CD4-positive, alpha-beta T cell treated with Interleukin-17A for 1 hour (primary cell): ENCODE data around the gene HECA.
"Not testable (repeated sequence)": the region's sequence is repeated elsewhere in the genome, so short reads cannot be mapped to it uniquely, and the experiment has no call there.

ENCODE experiments used
- DNase-seq: peaks from one replicate; pipeline ENCODE4 v3.0.0-alpha.2; 2020

Gene HECA

DNA sequence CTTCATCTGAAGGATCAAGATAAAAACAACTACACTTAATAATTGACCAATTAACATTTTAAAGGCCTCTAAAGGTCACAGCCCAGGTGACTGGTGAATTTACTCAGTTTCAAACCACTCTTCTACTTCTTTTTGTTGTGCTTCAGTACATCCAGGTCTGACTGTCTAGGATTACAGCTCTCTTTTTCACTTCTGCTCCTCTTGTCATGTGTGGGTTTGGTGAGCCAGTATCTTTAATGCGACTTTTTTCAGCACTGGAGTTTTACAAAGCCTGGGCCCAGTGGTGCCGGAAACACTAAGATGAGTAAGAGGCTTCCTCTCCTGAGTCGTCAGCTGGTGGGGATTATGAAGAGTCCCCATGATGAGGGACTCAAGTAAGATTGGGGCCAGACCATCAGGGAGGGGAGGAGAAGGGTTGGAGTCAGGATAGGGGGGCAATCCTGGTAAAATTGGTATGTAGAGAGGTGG, 27.0 kb downstream of the HECA start:
- peak; percentile 76 for DNase-seq

DNA sequence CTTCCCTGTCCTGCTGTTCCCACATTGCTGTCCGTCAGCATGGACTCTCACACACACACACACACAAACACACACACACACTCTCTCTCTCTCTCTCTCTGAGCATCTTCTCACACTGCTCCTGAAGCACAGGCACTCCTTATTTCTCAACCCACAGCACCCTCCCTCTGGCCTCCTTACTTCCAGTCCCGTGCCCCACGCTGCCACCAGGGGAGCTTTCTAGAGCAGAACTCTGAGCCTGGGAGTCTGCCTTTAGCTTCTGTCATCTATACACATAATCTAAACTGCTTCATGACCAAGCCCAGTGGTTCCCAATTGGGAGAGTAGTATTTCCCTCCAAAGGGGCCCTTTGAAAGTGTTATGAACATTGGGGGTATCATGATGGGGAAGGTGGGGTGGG, 29.1 kb downstream of the HECA start:
- DNase-seq: no peak

DNA sequence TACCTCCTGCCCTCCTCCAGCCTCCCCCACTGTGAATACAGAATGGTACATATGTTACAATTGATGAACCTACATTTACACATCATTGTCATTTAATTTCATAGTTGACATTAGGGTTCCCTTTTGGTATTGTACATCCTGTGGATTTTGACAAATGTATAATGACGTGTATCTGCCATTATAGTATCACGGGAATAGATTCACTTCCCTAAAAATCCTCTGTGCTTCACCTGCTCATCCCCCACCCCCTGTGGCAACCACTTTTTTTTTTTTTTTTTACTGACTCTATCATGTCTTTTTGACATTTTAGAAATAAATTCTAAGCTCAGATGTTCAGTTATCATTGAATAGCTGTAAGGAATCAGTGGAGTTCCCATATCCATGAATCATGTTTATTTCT, 30.4 kb downstream of the HECA start:
- DNase-seq: no peak

DNA sequence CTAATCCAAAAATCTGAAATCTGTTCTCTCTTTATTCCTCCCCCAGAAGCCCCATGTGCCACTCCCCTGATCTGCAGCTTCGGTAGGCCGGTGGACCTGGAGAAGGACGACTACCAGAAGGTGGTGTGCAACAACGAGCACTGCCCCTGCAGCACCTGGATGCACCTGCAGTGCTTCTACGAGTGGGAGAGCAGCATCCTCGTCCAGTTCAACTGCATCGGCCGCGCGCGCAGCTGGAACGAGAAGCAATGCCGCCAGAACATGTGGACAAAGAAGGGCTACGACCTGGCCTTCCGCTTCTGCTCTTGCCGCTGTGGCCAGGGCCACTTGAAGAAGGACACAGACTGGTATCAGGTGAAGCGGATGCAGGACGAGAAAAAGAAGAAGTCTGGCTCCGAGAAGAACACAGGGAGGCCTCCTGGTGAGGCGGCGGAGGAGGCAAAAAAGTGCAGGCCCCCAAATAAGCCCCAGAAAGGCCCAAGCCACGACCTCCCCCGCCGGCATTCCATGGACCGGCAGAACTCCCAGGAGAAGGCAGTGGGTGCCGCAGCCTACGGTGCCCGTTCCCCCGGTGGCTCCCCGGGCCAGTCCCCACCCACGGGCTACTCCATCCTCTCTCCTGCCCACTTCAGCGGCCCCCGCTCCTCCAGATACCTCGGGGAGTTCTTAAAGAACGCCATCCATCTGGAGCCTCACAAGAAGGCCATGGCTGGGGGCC, 31.5 kb downstream of the HECA start:
- DNase-seq: no peak

DNA sequence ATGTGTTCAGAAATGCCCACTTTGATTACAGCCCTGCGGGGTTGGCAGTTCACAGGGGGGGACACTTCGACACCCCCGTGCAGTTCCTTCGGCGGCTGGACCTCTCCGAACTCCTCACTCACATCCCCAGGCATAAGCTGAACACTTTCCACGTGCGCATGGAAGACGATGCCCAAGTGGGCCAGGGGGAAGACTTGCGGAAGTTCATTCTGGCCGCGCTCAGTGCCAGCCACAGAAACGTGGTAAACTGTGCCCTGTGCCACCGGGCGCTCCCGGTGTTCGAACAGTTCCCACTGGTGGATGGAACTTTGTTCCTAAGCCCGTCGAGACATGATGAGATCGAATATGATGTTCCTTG, 32.1 kb downstream of the HECA start:
- no peak for DNase-seq

DNA sequence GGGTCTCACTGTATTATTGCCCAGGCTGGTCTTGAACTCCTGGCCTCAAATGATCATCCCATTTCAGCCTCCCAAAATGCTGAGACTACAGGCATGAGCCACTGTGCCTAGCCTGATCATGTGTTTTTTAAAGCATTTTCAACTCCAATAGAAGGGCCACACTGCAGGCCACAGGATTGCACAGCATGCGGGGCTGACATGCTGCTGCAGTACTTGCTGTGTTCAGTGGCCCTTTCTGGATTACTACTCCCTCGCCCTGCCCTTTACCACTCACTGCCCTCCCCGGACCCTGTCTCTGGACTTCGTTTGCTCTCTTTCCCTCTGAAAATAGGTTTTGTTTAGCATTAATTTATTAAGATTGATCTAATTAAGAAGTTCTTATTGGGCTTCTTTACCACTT, 37.3 kb downstream of the HECA start:
- DNase-seq: no peak

DNA sequence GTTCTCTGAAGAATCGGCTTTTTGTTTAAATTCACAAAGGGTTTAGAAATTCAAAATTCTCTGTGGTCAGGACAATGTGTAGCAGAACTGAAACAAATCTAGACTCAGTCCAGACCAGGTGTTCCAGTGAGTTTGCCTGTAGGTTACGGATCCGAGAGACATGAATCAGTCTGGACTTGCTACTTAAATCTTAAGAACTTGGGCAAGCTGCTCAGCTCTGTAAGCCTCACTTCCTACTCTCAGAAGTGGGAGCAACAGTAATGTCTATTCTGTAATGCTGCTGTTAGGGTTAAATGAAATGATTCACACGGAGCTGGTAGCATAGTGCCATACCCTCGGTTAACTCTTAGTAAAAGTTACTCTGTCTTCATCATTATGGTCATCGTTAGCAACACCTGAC, 37.7 kb downstream of the HECA start:
- no peak for DNase-seq

DNA sequence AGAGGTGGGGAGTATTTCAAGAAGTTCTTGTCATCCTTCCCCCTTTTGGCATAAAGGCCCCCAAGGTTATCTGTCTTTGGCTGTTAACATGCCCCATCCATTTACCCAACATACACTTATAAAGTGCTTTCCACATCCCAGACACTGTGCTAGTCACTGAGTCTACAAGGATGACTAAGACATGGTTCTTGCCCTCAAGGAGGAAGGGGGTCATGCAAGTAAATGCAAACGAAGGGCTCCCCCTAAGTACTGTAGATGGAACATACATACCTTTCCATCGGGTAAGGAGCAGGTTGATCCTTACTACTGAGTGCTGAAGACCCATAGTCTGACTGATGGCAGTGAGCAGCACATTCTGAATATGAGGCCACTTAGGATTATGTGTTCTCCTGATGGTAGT, 38.3 kb downstream of the HECA start:
- DNase-seq: peak; percentile 53

DNA sequence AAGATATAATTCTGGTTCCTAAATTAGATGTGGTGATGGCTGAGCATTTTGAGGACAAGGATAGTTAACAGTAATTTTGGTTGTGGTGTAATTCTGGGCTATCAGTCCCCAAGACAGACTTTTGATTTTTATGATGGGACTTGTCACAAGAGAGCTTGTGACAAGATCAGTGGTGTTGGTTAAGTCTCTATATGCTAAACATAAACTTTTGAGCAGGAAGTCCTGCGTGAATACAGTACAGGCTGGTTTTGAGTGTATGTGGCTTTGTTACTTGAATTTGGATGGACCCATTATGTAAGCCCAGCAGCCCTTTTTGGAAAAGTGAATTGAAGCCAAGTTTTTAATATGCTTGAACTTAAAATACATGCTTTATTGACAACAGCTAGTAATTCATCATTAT, 38.9 kb downstream of the HECA start:
- DNase-seq: no peak

DNA sequence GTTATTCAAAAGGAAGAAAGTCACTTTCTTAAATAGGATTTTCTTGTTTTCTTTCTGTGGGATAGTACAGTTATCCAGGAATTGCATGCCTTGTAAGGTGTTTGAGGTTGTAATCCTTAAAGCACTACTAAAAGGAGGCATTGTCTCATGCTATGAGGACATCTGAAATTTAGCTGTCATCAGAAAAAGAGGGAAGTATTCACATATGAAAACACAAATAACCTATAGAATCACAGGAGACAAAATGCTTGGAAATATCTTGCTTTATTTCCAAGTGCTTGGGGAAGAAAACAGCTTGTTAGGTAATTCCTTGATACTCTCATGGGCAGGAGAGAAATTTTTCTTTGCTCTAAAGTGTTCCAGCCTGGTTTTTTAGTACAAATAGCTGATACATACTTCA, 40.1 kb downstream of the HECA start:
- DNase-seq: no peak

DNA sequence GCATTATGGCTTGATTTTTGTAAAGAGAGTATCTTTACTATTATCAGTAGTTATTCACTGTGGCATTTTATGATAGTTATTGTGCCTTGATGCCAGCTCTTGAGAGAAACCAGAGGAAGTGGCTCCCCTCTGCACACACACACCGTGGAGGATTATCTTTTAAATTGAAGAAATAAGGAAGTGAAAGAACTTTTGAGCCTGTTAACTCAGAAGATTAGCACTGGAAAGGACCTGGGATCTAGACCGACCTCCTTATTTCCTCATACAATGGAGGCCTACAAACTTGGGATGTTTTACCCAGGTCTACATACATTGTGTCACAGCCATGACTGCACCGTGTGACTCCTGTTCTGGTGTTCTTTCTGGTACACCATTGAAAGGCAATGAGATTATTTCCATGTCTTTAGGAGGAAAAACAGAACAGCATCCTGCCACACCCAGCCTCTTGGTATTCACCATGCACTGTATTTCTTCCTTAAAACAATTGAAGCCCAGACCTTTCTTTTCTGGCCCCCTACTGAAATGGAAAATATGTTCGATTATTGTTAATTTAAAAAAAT, 40.6 kb downstream of the HECA start:
- no peak for DNase-seq

DNA sequence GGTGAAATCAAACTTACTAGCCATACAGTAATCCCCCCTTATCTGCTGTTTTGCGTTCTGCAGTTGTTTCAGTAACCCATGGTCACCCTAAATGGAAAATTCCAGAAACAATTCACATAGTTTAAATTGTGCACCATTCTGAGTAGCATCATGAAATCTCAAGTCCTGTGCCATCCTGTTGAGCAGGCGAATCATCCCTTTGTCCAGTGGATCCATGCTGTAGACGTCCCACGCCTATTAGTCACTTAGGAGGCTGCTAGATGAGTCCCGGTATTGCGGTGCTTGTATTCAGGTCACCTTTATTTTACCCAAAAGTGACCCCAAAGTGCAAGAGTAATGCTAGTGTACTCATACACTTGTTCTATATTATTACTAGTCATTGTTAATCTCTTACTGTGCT, 46.4 kb downstream of the HECA start:
- DNase-seq: no peak

DNA sequence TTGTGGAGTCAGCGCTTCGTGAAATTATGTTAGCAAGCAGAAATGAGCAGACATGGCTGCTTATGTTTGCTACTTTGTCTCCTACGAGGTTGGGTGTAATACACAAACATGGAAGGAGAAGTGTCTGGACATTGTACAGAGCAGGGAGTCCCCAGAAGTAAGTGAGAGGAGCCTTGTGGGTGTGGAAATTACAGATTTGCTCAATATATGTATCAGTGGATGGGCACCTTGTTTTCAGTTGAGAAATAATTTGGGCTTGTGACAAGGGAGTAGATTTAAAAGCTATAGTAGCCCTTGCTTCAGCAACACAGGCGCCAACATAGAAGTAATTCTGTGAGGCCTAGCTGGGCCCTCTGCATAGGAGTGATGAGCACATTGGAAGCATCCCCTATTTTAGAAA, 49.2 kb downstream of the HECA start:
- no peak for DNase-seq

DNA sequence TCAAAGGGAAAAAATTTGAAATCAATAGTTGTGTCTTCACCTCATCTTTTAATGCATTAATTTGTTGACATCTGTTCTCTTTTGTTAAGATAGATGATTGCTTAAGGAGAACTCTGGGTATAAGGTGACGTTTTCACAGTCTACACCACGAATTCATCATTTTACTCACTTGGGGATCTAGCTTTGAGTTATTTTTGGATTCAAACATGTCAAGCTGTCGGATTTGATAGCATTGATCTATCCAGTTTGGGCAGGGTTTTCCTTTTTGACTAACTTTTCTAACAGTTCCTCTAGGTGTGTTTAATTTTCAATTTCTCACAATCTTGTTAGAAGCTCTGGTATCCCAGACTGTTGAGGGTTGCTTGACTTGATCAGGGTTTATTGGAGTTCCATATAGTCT, 49.6 kb downstream of the HECA start:
- no peak for DNase-seq

DNA sequence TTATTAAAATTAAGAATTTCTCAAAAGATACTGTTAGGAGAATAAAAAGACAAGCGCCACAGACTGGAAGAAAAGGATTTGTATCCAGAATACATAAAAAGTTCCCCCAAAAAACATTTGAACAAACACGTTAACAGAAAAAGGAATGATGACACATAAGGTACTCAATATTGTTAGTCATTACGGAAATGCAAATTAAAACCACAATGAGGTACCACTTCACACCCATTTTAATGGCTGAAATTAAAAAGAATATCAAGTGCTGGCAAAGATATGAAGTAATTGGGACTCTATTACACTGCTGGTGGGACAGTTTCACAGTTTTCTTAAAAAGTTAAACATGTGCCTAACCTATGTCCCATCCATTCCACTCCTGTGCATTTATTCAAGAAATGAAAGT, 51.4 kb downstream of the HECA start:
- no peak for DNase-seq

DNA sequence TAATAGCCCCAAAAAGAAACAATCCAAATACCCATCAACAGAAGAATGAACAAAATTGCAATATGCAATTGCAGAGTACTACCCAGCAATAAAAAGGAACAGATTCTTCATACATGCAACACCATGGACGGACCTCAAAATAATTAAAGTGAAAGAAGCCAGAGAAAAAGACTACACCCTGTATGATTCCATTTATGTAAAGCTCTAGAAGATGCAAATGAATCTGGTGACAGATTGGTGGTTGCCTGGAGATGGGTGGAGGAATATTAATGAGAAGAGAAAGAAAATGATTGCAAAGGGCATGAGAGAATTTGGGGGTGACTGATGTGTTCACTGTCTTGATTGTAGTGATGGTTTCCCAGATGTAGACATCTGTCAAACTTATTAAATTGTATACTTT, 51.8 kb downstream of the HECA start:
- DNase-seq: no peak

DNA sequence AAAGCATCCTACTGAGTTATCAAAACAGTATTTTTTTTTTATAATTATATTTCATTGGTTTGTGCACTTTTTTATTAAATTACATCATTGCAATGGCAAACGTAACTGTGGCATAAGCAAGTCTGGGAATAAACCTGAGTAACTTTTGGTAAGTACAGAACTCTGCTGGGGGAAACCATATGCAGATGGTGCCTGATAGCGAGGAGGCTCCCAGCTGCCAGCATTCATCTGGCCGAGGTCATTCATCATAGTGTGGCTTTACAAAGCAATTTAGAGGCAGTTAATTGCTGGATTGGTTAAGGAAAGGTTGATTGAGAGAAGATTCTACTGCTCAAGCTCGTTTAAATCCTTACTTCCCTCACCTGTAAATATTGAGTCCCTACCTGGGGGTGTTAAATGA, 52.6 kb downstream of the HECA start:
- no peak for DNase-seq

DNA sequence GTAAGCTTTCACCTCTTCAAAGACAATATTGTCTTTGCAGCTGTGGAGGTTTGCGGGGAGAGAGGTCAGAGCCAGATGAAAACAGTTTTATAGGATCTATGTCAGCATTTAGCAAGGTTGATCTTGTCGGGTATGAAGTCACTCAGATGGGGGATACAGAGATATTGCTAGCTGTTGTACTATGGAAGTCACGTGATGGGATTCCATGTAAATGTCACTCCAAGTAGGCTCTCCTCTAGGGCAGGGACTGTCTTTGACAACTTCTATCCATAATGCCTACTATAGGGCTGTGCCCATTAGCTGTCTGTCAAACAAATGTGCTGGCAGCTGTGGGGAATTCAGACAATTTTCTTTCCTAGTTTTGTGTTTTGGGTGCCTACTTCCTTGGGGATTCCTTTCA, 54.8 kb downstream of the HECA start:
- DNase-seq: no peak

DNA sequence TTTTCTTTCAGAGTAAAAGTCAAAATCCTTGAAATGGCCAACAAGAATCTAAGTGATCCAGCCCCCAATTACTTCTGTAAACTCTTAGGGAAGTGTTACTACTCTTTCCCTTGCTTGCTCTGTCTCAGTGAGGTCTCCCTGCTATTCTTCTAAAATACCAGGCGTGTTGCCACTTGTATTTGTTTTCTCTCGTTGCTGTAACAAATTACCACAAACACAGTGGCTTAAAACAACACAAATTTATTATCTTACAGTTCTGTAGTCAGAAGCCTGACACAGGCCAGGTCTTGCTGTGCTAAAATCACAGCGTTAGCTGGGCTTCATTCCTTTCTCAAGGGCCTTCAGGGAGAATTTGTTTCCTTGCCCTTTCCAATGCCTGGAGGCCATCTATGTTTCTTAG, 59.9 kb downstream of the HECA start:
- DNase-seq: no peak

DNA sequence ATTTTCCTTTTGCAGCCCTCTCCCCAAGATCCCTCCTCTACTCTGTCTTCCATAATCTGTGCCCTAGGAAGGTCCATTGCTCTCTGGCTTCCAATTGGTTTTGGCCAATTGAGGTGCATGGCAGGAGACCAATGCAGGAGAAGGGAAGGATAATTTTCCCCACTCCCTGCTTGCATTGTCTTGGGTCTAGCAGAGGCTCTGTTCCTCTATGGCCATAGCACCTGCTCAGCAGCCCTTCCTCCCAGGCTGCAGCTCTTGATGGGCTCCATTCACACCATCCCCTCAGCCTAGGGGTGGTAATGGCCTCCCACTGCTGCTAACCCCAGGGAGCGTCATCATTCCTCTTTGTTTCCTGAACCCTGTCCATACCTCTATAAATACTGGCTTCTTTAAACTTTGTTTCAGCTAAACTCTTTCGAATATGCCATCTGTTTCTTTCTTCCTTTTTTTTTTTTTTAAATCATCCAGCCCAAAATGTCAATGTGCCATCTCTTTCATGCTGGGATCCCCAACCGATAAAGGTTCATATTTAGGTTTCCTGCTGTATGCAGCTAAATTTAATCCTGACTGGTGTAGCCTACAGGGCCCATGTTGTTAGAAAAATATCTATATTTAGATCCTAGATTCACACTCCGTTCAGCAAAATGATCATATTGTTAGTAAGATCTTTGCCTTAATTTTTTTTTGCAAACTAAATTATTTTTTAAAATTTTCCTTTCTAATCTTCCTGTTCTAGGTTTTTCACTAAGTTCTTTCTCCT, 63.8 kb downstream of the HECA start:
- no peak for DNase-seq

DNA sequence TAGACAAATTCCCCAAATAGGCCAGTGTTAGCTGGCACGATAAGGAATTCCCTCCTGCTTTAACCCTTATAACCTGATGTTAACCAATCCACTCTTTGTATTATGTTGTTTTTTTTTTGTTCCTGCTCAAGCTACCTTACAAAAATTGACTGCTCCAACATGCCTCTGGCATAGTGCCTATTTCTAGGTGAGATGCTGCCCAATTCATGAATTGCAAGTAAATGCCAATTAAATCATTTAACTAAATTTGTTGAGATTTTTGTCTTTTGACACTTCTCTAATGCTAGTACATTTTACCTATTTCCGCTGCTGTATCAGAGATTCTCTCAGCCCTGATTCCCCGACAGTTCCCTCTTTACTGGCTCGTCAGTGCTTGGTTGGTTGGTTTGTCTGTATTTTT, 66.5 kb downstream of the HECA start:
- DNase-seq: no peak

DNA sequence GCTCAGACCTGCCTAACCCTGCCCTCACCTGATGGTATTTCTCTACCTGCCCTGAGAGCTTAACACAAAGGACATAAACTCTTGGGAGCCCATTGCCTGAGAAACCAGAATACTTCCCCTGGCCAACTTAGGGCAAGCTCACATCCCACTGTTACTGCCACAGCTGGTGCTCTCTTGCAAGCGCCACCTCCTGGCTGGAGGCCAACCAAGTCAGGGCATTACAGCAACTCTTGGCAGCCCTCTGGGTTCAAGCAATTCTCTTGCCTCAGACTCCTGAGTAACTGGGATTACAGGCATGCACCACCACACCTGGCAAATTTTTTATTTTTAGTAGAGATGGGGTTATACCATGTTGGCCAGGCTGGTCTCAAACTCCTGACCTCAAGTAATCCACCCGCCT, 70.1 kb downstream of the HECA start:
- no peak for DNase-seq

DNA sequence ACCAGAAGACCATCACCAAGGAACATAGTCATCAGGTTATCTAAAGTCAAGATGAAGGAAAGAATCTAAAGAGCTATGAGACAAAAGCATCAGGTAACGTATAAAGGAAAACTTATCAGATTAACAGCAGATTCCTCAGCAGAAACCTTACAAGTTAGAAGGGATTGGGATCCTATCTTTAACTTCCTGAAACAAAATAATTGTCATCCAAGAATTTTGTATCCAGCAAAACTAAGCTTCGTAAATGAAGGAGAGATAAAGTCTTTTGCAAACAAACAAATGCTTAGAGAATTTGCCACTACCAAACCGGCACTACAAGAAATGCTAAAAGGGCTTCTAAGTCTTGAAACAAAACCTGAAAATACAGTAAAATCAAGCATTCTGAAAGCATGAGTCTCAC, 71.0 kb downstream of the HECA start:
- no peak for DNase-seq

DNA sequence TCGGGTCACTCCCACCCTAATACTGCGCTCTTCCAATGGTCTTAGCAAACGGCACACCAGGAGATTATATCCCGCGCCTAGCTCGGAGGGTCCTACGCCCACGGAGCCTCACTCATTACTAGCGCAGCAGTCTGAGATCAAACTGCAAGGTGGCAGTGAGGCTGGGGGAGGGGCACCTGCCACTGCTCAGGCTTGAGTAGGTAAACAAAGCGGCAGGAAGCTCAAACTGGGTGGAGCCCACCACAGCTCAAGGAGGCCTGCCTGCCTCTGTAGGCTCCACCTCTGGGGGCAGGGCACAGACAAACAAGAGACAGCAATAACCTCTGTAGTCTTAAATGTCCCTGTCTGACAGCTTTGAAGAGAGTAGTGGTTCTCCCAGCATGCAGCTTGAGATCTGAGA, 75.9 kb downstream of the HECA start:
- DNase-seq: peak; percentile 25

DNA sequence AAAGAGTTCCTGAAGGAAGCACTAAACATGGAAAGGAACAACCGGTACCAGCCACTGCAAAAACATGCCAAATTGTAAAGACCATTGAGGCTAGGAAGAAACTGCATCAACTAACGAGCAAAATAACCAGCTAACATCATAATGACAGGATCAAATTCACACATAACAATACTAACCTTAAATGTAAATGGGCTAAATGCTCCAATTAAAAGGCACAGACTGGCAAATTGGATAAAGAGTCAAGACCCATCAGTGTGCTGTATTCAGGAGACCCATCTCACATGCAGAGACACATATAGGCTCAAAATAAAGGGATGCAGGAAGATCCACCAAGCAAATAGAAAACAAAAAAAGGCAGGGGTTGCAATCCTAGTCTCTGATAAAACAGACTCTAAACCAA, 77.6 kb downstream of the HECA start:
- DNase-seq: not testable (repeated sequence)
